ENCODE measurements around the gene LMO7. TPM values are rescaled to one million over a fixed set of nuclear protein-coding genes. Genes with fewer than 3 reads are reported as not detected.

LMO7 gene
- total RNA-seq, 2 experiments from 2014 or later = 2.0 to 3.5 TPM

- CTCF ChIA-PET = interaction anchor here (1.4 kb wide), 1 partner anchor 172 kb away, joined by 3 read pairs; no protein-coding TSS in a partner anchor
Measured at GRCh38 chr13:75867379-75868117, 231.4 kb downstream of the LMO7 start.

GRCh38 chr13:75869981-75870380 lies 233.9 kb downstream of the LMO7 start:
- ChIA-PET POLR2A (no interaction called here), CTCF (interaction anchor here (0.8 to 1.8 kb wide), 4 partner anchors 13 to 174 kb away, joined by 3 to 6 read pairs (median 4); no protein-coding TSS in a partner anchor)

More at GRCh38 chr13:75867379-75868117, 231.4 kb downstream of the LMO7 start:
- POLR2A ChIA-PET = no interaction called here

GRCh38 chr13:75870397-75870903 lies 234.3 kb downstream of the LMO7 start:
- POLR2A ChIA-PET = no interaction called here
- CTCF ChIA-PET = interaction anchor here (0.8 to 1.8 kb wide), 4 partner anchors 12 to 175 kb away, joined by 3 to 6 read pairs (median 4); no protein-coding TSS in a partner anchor

GRCh38 chr13:75871059-75871458 lies 234.9 kb downstream of the LMO7 start:
- POLR2A ChIA-PET = no interaction called here
- CTCF ChIA-PET = interaction anchor here (1.5 kb wide), 1 partner anchor 12 kb away, joined by 4 read pairs; no protein-coding TSS in a partner anchor

GRCh38 chr13:75872980-75873379 lies 236.8 kb downstream of the LMO7 start:
- POLR2A ChIA-PET = no interaction called here
- CTCF ChIA-PET = interaction anchor here (1.1 kb wide), 1 partner anchor 177 kb away, joined by 3 read pairs; no protein-coding TSS in a partner anchor

GRCh38 chr13:75873494-75873893 lies 237.4 kb downstream of the LMO7 start:
- ChIA-PET CTCF (interaction anchor here (0.7 kb wide), 1 partner anchor 611 kb away, joined by 3 read pairs; no protein-coding TSS in a partner anchor), POLR2A (no interaction called here)

- ChIA-PET CTCF (interaction anchor here (0.6 to 1.6 kb wide), 4 partner anchors 17 to 1109 kb away, joined by 3 read pairs; no protein-coding TSS in a partner anchor), POLR2A (interaction anchor here (0.6 kb wide), 1 partner anchor 10 kb away, joined by 4 read pairs; no protein-coding TSS in a partner anchor)
Measured at GRCh38 chr13:75875450-75875849, 239.3 kb downstream of the LMO7 start.

- CTCF ChIA-PET = interaction anchor here (0.6 to 1.6 kb wide), 5 partner anchors 14 to 1109 kb away, joined by 3 read pairs; no protein-coding TSS in a partner anchor
- POLR2A ChIA-PET = no interaction called here
Measured at GRCh38 chr13:75876142-75877050, 240.3 kb downstream of the LMO7 start.

GRCh38 chr13:75877071-75877470 lies 240.9 kb downstream of the LMO7 start:
- CTCF ChIA-PET = interaction anchor here (0.8 to 1.0 kb wide), 2 partner anchors 15 to 1025 kb away, joined by 3 read pairs; no protein-coding TSS in a partner anchor
- POLR2A ChIA-PET = no interaction called here

GRCh38 chr13:75879656-75880055 lies 243.5 kb downstream of the LMO7 start:
- CTCF ChIA-PET = no interaction called here
- POLR2A ChIA-PET = no interaction called here

- CTCF ChIA-PET = no interaction called here
- POLR2A ChIA-PET = no interaction called here
Measured at GRCh38 chr13:75881109-75881775, 245.1 kb downstream of the LMO7 start.

- ChIA-PET POLR2A (no interaction called here), CTCF (interaction anchor here (1.0 kb wide), 2 partner anchors 12 to 186 kb away, joined by 4 read pairs; no protein-coding TSS in a partner anchor)
Measured at GRCh38 chr13:75882261-75882660, 246.1 kb downstream of the LMO7 start.

- POLR2A ChIA-PET = no interaction called here
Measured at GRCh38 chr13:75889427-75889826, 253.3 kb downstream of the LMO7 start.

GRCh38 chr13:75895168-75895567 lies 259.0 kb downstream of the LMO7 start:
- CTCF ChIA-PET = no interaction called here
- POLR2A ChIA-PET = no interaction called here

More at GRCh38 chr13:75889427-75889826, 253.3 kb downstream of the LMO7 start:
- CTCF ChIA-PET = no interaction called here

- POLR2A ChIA-PET = no interaction called here
- CTCF ChIA-PET = no interaction called here
Measured at GRCh38 chr13:75896271-75896670, 260.1 kb downstream of the LMO7 start.

- CTCF ChIA-PET = no interaction called here
- POLR2A ChIA-PET = no interaction called here
Measured at GRCh38 chr13:75897386-75897785, 261.3 kb downstream of the LMO7 start.

GRCh38 chr13:75901501-75901900 lies 265.4 kb downstream of the LMO7 start:
- POLR2A ChIA-PET = no interaction called here
- CTCF ChIA-PET = no interaction called here

GRCh38 chr13:75902166-75903104 lies 266.3 kb downstream of the LMO7 start:
- ChIA-PET CTCF (no interaction called here), POLR2A (no interaction called here)
